Endothelial cell (in vitro differentiated cells): ENCODE results near the gene CRHR2. TPM values are rescaled to one million over a fixed set of nuclear protein-coding genes. Genes with fewer than 3 reads are reported as not detected.
"Not testable (repeated sequence)": the region's sequence is repeated elsewhere in the genome, so short reads cannot be mapped to it uniquely, and the experiment has no call there.

Experiments used
- DNase-seq: peaks from one replicate; pipeline ENCODE4 v3.0.0; 2021; ENCODE audit warnings: low spot score
- H3K27ac Mint-ChIP-seq: one replicate; pipeline ENCODE4 v1.8.0; 2021; ENCODE audit warnings: mixed read lengths, inconsistent platforms; ENCODE audit not compliant: unreplicated experiment
- H3K27me3 Mint-ChIP-seq: one replicate; pipeline ENCODE4 v1.8.0; 2021; ENCODE audit warnings: mild to moderate bottlenecking, moderate library complexity, mixed read lengths, inconsistent platforms; ENCODE audit not compliant: unreplicated experiment
- H3K36me3 Mint-ChIP-seq: one replicate; pipeline ENCODE4 v1.8.0; 2021; ENCODE audit warnings: mild to moderate bottlenecking, low read depth, mixed read lengths, inconsistent platforms; ENCODE audit not compliant: unreplicated experiment
- H3K4me1 Mint-ChIP-seq: one replicate; pipeline ENCODE4 v1.8.0; 2021; ENCODE audit warnings: mild to moderate bottlenecking, mixed read lengths, inconsistent platforms; ENCODE audit not compliant: unreplicated experiment
- H3K4me3 Mint-ChIP-seq: one replicate; pipeline ENCODE4 v1.8.0; 2021; ENCODE audit warnings: mild to moderate bottlenecking, mixed read lengths, inconsistent platforms; ENCODE audit not compliant: unreplicated experiment
- H3K9me3 Mint-ChIP-seq: one replicate; pipeline ENCODE4 v1.8.0; 2021; ENCODE audit warnings: mixed read lengths, inconsistent platforms; ENCODE audit not compliant: unreplicated experiment
- CTCF ChIP-seq: fragments of 200-600 bp; sonication (generic); IDR thresholded peaks from one replicate; pipeline ENCODE4 v1.5.0; 2021; ENCODE audit warnings: antibody characterized with exemption; ENCODE audit not compliant: unreplicated experiment
- total RNA-seq: library from RNA; stranded (reverse); fragmentation: NEBNext Ultra II Directional; extraction: Animal tissue kit (Norgen Biotek cat#: 25700); gene quantifications from one replicate; pipeline ENCODE4 v1.2.1, GENCODE V29; 2021; ENCODE audit not compliant: unreplicated experiment

Gene CRHR2
- total RNA-seq, 1 donor from 2014 or later = 0.38 TPM

GRCh38 chr7:30645661-30646060, 36.6 kb downstream of the CRHR2 start:
- Mint-ChIP-seq H3K4me3 (no peak overlapping the region), H3K27ac (no peak overlapping the region)
- no peak for TF ChIP-seq CTCF

GRCh38 chr7:30644286-30644955, 37.8 kb downstream of the CRHR2 start:
- no peak for DNase-seq
- H3K4me3 Mint-ChIP-seq = no peak overlapping the region
- peaks cover 13% of the 10 kb centered on the region for H3K36me3 Mint-ChIP-seq
- peaks cover 5% of the 10 kb centered on the region for H3K4me1 Mint-ChIP-seq
- no peak for TF ChIP-seq CTCF
- no peaks in the 10 kb centered on the region for H3K9me3 Mint-ChIP-seq
- H3K27ac Mint-ChIP-seq = no peak overlapping the region
- peaks cover 7% of the 10 kb centered on the region for H3K27me3 Mint-ChIP-seq

More at GRCh38 chr7:30645661-30646060, 36.6 kb downstream of the CRHR2 start:
- peaks cover 13% of the 10 kb centered on the region for H3K36me3 Mint-ChIP-seq
- H3K4me1 Mint-ChIP-seq = peaks cover 5% of the 10 kb centered on the region
- H3K9me3 Mint-ChIP-seq = no peaks in the 10 kb centered on the region
- peaks cover 10% of the 10 kb centered on the region for H3K27me3 Mint-ChIP-seq
- no peak for DNase-seq

GRCh38 chr7:30642789-30643188, 39.5 kb downstream of the CRHR2 start:
- Mint-ChIP-seq H3K36me3 (peaks cover 13% of the 10 kb centered on the region), H3K27me3 (peaks cover 6% of the 10 kb centered on the region), H3K9me3 (no peaks in the 10 kb centered on the region), H3K4me3 (peak overlapping the region; percentile 78), H3K27ac (peak overlapping the region; percentile 77), H3K4me1 (peaks cover 5% of the 10 kb centered on the region)
- no peak for DNase-seq
- no peak for TF ChIP-seq CTCF

GRCh38 chr7:30642322-30642721, 39.9 kb downstream of the CRHR2 start:
- not testable (repeated sequence) for H3K27me3 Mint-ChIP-seq, H3K9me3 Mint-ChIP-seq, DNase-seq, H3K4me1 Mint-ChIP-seq, H3K36me3 Mint-ChIP-seq
- peak overlapping the region; percentile 78 for H3K4me3 Mint-ChIP-seq
- peak overlapping the region; percentile 77 for H3K27ac Mint-ChIP-seq

- no peaks in the 10 kb centered on the region for H3K9me3 Mint-ChIP-seq
- H3K27me3 Mint-ChIP-seq = no peaks in the 10 kb centered on the region
- no peak for TF ChIP-seq CTCF
- peaks cover 25% of the 10 kb centered on the region for H3K36me3 Mint-ChIP-seq
- H3K4me3 Mint-ChIP-seq = no peak overlapping the region
- no peaks in the 10 kb centered on the region for H3K4me1 Mint-ChIP-seq
- DNase-seq = no peak
- no peak overlapping the region for H3K27ac Mint-ChIP-seq
These were observed 46.5 kb downstream of the CRHR2 start for GRCh38 chr7:30635798-30636197.
